DMS79 treated with DMSO at 0.1 percent for 48 hours (cell line): Measurements from ENCODE around the gene CDK8.

Source experiments
- DNase-seq: peaks from one replicate; lab custom pipeline; 2025; lab: John Stamatoyannopoulos, UW

Gene CDK8

GRCh38 chr13:26445092-26445491, 191.2 kb downstream of the CDK8 start:
- no peak for DNase-seq

GRCh38 chr13:26446751-26447150, 192.8 kb downstream of the CDK8 start:
- no peak for DNase-seq

- no peak for DNase-seq
These were observed 194.1 kb downstream of the CDK8 start for GRCh38 chr13:26448032-26448431.

- no peak for DNase-seq
These were observed 195.3 kb downstream of the CDK8 start for GRCh38 chr13:26449063-26449848.
